ENCODE results near the gene TMEM170B.
"Not testable (repeated sequence)": the region's sequence is repeated elsewhere in the genome, so short reads cannot be mapped to it uniquely, and the experiment has no call there.

The TMEM170B gene

DNA sequence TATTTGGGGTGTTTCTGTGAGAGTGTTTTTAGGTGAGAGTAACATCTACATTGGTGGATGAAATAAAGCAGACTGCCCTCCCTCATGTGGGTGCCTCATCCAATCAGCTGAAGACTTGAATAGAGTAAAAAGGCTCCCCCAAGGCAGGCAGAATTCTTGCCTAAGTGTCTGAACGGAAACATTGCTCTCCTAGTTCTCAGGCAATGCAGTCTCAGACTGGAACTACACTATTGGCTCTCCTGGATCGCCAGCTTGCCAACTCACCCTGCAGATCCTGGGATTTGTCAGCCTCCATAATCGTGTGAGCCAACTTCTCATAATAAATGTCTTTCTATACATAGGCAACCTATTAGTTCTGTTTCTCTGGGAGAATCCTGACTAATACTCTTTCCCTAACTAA is 5.5 kb upstream of the TMEM170B start:
- FAIRE-seq, result no peak

DNA sequence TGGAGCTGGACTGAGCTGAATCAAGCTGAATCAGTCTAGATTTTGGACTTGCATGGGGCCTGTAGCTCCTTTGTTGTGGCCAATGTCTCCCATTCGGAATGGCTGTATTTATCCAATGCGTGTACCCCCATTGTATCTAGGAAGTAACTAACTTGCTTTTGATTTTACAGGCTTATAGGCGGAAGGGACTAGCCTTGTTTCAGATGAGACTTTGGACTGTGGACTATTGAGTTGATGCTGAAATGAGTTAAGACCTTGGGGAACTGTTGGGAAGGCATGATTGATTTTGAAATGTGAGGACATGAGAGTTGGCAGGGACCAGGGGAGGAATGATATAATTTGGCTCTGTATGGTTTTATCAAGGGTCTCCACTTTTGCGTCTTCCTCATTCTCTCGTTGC is 3.0 kb upstream of the TMEM170B start:
- no peak for FAIRE-seq

DNA sequence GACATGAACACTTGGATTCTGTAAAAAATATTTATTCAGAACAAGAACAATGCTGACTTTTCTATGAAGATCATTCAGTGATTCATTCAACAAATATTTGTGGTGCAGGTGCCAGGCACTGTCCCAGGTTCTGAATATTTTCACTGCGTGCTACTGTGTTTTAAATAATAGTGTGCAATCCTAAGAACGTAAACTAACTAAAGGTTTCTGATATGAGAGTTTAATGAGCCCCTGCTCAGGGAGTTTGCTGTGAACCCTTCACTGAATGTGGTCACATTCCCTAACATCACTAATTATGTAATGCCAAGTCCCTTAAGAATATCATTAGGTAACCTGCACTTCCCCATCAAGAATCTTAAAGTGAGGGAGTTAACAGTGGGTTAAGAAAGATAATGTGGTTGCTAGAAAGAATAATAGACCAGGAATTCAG is 1.7 kb upstream of the TMEM170B start:
- no peak for FAIRE-seq

DNA sequence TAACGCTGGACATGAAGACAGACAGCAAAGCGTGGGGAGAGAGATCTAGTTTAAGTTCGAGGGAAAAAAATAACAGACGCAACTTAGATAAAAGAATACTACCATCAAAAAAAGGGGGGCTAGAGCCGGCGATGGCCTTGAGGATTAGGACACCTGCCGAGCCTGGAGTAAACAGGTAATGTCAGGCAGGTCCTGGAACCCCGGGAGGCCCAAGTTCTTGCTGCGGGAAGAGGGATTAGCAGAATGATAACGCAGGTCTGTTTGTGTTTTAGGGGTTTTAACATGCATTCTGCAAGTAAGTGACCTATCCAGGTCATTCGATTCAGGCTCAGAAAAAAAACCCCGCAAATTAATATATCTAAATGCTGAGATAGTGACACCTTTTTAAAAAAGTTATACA is 754 bp upstream of the TMEM170B start:
- no peak for FAIRE-seq

DNA sequence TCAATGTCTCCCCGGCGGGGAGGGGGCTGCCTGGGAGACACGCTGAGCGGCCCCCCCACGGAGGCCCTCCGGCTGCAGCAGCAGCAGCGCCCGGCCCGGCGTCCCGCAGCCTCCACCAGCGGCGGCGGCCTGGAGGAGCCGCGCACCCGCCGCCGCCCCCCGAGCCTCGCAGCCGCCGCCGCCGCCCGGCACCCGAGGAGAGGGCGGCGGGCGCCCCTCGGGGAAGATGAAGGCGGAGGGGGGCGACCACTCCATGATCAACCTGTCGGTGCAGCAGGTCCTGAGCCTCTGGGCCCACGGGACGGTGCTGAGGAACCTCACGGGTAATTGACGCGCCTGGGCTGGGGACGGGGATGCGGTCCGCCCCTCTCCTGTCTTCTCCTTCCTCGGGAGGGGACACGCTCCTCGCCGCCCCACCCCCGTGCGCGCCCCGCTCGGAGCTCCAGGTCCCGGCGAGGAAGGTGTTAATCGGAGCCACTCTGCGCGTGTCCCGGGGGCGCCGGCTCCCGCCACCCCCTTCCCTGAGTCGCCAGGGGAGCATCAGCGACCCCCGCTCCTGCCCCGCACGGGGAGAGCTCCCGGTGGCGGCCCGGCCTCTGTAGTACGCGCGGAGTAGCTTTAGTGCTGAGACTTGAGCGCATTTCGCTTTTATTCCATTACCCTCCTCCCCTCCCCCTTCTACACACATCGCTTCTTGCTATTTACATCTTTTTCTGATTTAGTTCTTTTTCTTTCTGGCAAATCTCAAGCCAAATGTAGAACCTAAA is 686 bp downstream of the TMEM170B start:
- no peak for FAIRE-seq

DNA sequence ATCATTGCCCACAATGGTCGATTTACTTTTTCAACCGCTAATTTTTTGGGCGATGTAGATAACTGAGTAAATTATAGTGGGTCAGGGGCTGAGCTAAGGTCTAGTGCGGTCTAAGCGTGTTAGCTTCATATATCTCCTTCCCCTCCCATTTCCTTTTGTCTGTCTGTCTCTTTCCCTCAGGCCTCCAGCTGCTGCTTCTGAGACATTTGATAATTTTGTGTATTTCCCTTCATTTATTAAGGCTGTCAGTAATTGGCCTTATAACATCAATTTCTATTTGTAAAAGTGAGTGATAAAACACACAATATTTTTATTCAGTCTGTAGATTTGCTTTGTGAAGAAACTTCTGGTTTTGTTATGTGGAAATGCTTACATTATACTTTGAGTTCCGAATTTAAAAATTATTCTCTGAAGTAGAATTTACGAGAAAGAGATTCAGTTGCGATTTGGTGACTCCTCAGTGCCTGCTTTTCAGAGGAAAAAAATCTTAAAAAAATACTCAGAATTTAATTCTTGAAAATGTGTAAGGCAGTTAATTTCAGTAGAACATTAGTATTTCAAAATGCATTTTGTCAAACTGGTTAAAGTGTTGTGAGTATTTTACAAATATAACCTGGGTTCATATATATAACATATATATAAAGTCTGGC is 1.4 kb downstream of the TMEM170B start:
- FAIRE-seq, result no peak

DNA sequence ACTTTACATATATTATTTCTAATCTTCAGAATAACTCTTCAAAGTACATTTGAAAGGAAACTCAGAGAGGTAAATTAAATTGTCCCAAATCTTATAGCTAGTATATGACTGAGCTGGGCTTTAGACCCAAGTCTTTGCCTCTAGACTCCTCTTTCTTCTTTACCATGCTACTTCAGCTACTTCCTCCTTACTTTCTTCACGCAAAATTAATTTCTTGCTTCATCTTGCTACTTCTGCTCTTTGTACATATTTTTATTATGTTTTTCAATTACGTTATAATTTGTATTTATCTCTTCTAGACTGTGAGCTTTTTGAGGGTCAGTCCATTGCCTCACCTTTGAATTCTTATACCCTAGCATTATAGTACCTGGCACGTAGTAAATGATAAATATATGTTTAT is 5.3 kb downstream of the TMEM170B start:
- no peak for FAIRE-seq

DNA sequence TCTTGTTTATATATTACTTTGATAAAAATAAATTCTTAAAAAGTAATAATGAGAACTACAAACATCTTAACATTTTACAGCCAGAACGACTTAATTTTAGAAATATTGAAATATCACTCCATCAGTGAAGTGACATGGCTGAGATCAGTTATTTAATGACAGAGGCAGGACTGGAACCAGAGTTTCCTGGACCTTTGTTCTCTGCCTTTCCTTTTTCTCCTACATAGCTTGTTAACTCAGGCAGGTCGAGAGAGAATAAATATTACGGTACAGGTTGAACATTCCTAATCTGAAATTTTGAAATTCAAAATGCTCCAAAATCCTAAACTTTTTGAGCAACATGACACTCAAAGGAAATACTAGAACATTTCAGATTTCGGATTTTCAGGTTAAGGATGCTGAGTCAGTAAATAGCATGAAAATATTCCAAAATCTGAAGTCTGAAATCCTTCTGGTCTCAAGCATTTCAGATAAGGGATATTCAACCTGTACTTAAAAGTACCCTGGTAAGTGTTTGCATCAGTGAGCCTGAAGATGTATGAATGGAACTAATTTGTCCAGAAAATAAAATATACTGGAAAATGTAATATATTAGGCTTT is 6.5 kb downstream of the TMEM170B start:
- no peak for FAIRE-seq

DNA sequence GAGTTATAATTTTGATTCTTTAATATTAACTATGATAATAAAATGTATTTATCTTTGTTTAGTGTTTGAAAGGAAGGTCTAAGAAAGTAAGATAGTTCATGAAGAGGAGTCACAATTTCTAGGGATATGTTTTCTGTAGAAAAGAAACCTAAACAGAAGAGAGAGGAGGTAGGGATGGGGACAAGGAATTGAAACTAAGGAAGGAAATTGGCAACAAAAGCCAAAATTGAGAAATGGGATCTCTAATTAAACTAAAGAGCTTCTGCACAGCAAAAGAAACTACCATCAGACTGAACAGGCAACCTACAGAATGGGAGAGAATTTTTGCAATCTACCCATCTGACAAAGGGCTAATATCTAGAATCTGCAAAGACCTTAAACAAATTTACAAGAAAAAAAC is 10.3 kb downstream of the TMEM170B start:
- not testable (repeated sequence) for FAIRE-seq

DNA sequence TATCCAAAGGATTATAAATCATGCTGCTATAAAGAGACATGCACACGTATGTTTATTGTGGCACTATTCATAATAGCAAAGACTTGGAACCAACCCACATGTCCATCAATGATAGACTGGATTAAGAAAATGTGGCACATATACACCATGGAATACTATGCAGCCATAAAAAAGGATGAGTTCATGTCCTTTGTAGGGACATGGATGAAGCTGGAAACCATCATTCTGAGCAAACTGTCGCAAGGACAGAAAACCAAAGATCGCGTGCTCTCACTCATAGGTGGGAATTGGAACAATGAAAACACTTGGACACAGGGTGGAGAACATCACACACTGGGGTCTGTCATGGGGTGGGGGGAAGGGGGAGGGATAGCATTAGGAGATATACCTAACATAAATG is 11.0 kb downstream of the TMEM170B start:
- not testable (repeated sequence) for FAIRE-seq

DNA sequence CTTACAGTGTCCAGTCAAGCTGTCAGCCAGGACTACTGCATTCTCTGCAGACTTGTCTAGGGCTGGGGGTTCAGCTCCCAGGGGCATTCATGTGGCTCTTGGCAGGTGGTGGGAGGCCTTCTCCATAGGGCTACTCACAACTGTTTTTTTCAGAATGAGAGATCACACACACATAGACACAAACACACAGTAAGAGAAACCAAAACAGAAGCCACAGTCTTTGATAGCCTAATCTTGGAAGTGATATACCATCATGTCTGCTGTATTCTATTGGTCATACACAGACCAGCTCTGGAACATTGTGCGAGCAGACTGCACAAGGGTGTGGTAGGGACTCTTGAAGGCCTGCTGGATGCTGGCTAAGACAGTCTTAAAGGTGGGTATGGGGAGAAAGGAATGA is 13.5 kb downstream of the TMEM170B start:
- no peak for FAIRE-seq

DNA sequence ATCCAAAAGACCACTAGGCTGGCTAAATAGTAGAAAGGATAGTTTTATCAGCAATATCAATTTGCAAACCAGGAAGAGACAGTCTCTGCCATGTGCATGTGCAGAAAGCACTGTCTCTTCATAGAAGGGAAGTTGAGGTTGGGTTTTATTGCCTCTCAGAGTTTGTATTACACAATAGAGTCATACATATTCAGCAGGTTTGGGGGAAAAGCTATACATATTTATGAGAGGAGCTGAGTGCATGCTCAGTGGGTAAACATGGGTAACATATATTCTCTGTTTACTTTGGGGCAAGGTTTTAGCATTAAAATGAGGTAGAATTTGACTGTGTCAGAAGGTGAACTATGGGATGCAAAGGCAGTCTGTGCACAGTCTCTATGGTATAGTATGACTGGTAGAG is 14.9 kb downstream of the TMEM170B start:
- FAIRE-seq, result no peak

DNA sequence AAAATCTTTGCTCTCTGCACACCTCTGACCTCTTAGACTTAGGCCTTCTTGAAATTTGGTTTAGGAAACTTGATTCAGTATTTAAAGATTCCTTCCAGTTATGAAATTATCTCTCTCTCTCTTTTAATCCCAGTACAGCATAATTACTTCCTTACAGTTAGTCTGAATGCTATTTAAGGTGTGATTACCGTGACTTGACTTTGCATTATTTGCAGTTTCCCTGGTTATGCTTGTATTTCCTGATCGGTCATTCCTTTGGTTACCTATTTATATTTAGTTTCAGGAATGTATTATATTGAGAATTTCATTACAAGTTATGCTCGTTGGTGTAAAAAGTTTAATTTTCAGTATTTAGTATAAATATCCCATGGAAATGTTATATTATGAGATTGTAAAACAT is 16.3 kb downstream of the TMEM170B start:
- no peak for FAIRE-seq

DNA sequence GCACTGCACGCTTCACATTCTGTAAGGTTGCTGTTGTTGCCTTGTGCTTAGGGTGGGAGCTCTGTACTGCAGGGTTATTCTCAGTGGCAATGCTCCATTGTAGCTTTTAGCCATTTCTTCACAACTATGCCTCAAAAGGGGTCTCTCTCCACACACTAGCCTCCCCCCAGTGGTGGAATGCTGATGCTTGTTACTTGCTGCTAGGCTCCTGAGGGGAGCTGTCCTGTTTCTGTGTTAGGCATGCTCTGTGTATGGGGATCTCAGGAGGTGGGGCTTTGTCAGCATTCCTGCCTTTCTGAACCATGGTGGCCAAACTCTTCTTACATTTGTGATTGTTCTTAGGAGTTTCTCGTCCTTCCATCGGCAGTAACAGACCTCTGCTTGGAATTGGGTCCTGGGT is 18.8 kb downstream of the TMEM170B start:
- FAIRE-seq, result no peak

DNA sequence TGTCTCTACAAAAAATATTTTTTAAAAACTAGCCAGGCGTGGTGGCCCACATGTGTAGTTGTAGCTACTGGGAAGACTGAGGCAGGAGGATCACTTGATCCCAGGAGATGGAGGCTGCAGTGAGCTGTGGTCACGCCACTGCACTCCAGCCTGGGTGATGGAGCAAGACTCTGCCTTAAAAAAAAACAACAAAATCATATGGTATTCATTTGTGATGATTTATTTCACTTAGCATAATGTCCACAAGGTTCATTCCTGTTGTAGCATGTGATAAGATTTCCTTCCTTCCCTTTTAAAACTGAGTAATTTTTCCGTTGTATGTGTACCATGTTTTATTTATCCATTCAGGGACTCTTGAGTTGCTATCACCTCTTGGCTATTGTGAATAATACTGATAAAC is 26.2 kb downstream of the TMEM170B start:
- no peak for FAIRE-seq

DNA sequence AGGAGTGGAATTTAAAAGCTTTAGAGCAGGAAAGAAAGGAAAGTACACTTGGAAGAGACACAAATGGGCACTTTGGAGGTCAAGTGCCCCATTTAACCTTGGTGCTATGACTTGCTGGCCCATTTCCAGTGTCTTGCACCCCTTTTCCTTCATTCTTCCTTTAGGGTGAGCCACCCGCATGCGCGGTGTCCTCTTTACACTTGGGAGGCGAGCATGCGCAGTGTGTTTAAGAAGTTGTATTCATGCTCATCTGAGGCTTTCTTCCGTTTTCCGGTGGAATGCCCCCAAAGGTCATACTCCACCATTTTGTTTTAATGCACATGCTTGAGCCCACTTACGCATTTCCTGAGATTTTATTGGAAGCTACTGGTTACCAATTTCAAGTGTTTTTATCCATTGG is 29.1 kb downstream of the TMEM170B start:
- FAIRE-seq, result no peak

DNA sequence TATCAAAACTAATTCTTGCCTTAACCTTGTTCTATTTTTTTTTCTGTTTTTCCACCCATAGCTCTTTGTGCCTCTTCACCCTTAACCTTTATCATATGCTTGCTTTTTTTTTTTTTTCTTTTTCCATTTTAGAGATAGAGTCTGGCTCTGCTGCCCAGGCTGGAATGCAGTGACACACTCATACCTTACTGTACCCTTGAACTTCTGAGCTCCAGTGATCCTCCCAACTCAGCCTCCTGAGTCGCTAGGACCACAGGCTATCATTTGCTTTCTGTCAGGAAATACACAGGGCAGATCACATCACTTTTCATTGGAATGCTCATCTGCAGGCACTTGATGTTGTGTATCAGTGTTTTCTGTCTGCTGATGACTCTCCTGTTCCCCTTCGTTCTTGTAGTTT is 33.5 kb downstream of the TMEM170B start:
- no peak for FAIRE-seq

DNA sequence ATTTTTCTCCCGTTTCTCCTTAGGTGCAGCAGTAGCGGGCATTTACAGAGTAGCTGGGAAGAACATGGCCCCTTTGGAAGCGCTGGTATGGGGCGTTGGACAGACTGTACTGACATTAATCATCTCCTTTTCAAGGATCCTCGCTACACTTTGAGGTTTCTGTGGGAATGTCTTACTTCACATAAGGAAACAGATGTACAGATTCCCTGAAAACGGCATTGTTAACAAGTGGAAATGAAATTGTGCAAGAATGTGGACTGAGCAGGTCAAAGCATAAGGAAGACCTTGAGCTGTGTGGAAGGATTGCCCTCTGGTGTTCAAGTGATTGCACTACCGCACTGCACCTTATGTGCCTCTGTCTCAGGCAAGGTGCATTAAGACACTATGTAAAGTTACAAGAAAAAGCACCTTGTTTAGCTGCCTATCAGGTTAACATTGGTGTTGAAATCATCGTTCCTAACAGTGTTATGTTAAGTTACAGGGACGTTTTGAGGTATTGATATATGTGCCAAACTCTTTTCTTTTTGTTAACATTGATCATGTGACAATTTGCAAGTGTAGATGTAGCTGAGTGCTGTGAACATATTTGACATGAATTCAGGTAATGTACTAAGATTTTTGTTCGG is 38.0 kb downstream of the TMEM170B start:
- peak; percentile 95 for FAIRE-seq

DNA sequence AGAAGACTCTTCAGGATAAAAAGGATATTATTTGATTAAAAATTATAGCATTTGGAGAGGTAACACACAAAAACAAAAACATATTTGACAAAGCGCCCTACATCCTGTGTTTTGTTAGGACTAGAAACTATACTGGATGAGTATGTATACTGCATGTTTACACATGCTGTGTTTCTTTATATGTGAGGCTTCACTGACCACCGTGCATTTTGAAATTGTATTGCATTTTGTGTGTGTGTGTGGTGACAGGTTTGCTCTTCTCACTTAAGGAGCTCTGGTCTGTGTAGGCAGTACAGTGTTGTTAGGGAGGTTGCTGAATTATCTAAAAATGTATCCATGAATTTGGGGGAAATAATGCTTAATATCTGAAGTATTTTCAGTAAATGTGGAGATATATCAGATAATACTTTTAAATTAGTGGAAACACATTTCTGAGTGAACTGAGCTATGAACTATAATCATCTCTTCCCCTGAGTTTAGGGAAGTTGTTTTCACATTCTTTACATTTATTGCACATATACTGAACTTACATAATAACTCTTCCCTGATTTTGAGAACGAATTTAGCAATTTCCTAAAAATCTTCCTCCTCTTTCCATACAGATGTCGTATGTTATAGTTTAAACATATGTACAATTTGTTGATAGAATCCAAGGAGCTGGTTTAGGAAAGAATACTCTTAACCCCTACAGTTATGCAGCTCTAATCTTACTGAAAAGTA is 43.3 kb downstream of the TMEM170B start:
- no peak for FAIRE-seq

DNA sequence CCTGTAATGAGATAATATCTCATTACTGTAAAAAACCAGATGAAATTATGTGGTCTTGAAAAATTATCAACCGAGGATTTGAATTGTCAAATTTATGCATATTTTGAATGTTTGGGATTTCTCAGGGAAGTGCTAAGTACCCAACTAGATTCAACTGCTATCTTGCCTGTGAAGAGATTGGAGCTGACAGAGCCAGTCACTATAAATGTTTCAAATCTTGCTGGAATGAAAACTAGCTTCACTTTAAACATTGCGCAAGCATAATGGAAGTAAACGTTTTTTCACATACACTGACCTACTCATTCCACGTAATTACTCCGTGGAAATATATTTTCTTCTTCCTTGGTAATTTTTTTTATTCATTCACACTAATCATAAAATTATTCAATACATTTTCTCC is 46.7 kb downstream of the TMEM170B start:
- FAIRE-seq, result no peak

DNA sequence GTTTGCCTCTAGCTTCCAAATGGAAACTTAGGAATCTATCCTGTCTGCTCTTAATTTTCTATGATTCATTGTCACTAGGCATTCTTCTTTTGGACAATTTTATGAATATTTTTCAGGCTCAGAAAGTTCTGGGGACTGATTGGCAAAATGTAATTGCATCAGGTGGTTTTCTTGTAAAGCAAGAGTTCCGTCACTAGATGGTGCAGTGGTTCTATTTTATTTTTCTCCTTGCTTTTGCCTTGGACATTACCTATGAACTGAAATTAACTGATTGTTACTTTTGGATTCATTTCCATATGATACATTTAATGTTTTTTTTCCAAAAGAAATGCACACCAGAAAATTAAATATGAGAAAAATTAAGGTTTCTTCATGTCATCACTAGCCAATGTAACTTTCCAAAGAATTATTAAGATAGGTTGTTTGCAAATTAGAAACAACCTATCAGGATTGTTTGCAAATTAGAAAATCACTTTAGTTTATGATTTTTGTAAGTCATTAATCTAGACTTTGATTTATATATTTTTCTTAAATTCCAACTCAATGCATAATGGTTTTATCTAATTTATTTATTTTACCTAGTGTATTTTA is 48.0 kb downstream of the TMEM170B start:
- FAIRE-seq, result peak; percentile 96

DNA sequence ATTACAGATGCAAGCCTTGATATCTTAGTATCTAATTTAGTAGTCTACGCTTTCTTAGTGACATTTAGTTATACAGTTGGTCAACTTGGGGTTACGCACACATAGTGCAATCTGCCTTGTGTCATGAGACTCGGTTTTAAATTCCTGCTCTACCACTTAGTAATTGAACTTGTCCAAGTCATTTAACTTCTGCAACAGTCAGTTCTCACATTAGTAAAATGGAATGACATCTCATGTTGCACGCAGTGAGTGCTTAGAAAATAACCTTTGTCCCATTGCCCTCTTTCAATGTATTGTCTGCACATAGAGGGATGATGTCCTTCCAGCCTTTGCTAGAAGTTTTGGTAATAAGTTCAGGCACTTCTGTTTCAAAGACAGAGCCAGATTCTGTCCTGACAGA is 48.6 kb downstream of the TMEM170B start:
- no peak for FAIRE-seq

DNA sequence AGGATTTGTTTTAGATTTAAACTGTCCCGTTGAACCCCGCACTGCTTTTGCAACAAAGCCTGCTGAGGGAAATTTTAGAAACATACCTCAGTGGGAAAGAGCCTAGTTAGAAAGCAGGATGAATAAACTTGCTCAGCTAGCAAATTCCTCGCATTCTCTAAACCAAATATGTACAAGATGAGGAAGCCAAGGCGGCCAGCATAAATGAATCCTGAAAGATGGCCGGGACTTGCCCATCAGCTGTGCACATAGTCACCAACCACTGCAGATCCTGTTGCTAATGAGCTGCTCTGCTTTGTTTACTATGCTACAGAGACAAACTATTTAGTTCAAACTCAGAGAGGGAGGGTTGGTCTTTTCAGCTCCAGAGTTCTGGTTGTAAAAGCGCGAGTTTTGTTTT is 49.0 kb downstream of the TMEM170B start:
- FAIRE-seq, result no peak

Measured in G401.6 (cell line).